ENCODE measurements around the gene CPPED1.

The CPPED1 gene

DNA sequence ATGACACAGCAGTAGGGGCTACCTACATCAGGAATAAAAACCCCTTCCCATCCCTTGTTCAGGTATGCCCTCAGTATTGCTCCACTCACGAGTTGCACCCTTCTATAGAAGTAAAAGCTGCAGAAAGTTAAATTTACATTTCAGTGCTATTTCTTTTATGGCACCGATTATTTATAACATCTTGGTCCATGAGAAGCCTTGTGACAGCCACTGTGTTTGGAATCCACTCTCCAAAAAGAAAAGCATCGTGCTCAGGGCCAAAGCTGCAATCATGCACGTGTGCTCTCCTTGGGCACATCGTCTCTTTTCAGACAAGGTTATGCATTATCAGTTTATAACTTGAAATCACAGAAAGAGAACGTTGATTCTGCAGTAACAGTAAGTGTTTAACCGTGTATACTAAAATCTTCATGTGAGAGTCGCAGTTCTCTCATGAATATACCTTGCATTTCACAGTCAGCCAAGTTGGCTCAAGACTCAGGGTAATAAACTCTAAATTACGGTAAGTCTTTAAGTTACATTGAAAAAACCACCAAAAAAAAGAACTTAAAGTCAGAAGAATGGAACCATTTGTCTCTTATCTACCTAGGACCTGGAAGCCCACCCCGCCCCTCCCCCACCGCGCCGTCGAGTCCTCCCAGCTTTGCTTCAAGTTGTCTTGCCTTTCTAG is 189.6 kb downstream of the CPPED1 start:
- DNase-seq (ENCODE audit: extremely low read depth, low read depth): no peak
- H3K4me3 ChIP-seq (replicated peaks; ENCODE audit: low read depth, low read length): no peak overlapping the region
- TF ChIP-seq, protein P1, sequence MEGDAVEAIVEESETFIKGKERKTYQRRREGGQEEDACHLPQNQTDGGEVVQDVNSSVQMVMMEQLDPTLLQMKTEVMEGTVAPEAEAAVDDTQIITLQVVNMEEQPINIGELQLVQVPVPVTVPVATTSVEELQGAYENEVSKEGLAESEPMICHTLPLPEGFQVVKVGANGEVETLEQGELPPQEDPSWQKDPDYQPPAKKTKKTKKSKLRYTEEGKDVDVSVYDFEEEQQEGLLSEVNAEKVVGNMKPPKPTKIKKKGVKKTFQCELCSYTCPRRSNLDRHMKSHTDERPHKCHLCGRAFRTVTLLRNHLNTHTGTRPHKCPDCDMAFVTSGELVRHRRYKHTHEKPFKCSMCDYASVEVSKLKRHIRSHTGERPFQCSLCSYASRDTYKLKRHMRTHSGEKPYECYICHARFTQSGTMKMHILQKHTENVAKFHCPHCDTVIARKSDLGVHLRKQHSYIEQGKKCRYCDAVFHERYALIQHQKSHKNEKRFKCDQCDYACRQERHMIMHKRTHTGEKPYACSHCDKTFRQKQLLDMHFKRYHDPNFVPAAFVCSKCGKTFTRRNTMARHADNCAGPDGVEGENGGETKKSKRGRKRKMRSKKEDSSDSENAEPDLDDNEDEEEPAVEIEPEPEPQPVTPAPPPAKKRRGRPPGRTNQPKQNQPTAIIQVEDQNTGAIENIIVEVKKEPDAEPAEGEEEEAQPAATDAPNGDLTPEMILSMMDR (IDR thresholded peaks at IDR 0.05; ENCODE audit: low read depth, low read length, missing control alignments): no peak

DNA sequence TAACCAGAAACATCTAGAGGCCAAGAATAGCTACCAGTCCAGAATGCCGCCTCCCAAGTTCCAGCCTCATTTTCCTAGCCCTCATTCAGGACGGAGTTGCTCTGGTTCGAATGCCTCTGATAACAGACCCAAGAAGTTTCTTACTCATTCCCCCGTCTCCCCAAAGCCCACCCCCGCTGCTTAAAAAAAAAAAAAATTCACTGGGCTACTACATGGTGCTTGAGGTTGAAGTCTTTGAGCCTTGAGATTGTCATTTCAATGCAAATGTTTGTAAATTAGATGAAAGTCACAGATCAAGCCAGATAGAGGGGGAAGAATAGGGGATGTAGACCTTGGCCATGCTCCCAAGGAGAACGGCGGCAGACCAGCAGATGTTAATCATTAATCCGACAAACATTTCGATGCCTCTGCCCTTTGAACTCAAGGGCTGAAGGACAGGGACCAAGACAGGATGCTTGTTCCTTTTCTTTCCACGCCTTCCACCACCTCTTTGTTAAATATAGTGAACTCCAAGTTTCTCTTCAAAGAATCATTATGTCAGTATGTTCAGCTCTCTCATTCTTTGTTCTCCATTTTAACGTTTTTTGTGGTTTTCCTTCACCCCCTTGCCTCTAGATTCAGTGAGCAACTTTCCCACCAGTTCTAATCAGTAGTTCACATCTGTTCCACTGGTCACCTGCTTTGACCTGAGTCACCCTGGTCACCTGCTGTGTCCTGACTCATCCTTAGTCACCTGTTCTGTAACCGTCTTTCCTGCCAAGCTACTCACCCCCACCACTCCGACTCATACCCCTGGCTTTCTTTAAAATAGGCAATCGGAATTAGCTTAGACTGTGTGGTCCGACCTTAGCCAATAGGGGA is 190.3 kb downstream of the CPPED1 start:
- H3K4me3 ChIP-seq (replicated peaks; ENCODE audit: low read depth, low read length): no peak overlapping the region
- TF ChIP-seq, protein P1 (IDR thresholded peaks at IDR 0.05; ENCODE audit: low read depth, low read length, missing control alignments): no peak
- DNase-seq (ENCODE audit: extremely low read depth, low read depth): no peak

DNA sequence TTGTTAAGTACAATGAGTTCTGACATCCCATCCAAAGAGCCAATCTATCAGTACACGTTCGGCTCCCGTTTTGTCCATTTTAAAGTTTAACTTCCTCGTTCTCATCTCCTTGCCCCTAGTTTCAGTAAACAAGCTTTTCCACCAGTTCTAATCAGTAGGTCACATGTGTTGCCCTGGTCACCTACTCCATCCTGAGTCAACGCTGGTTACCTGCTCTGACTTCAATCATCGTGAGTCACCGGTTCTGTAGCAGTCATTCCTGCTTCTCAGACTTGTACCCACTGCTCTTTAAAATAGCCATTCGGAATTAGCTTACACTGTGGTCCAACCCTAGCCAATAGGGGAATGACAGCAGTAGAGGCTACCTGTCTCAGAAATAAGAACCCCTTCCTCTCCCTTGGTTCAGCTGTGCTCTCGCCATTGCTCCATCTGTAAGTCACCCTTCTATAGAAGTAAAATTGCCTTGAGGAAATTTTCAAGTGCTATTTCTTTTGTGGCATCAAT is 191.0 kb downstream of the CPPED1 start:
- TF ChIP-seq, protein P1 (IDR thresholded peaks at IDR 0.05; ENCODE audit: low read depth, low read length, missing control alignments): no peak
- no peak overlapping the region for H3K4me3 ChIP-seq (replicated peaks; ENCODE audit: low read depth, low read length)
- no peak for DNase-seq (ENCODE audit: extremely low read depth, low read depth)

DNA sequence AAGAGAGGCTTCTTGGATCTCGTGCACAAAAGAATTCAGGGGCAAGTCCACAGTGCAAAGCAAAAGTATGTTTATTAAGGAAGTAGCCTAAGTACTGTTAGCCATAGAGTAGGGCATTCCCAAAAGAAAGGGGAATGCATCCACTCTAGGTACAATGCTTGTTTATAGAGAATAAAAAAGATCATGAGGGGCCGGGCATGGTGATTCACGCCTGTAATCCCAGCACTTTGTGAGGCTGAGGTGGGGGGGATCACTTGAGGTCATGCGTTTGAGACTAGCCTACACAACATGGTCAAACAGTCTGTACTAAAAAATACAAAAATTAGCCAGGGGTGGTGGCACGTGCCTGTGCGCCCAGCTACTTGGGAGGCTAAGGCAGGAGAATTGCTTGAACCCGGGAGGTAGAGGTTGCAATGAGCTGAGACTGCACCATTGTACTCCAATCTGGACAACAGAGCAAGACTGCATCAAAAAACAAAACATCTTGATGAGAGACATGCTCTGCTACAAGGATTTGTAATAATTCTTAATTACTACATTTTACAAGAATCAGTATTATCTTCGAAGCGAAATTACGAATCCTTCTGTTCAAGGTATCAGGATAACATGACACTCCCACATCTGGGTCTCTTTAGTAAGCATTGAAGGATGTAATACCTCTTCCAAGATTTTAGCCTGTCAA is 191.6 kb downstream of the CPPED1 start:
- no peak overlapping the region for H3K4me3 ChIP-seq (replicated peaks; ENCODE audit: low read depth, low read length)
- no peak for DNase-seq (ENCODE audit: extremely low read depth, low read depth)
- TF ChIP-seq, protein P1 (IDR thresholded peaks at IDR 0.05; ENCODE audit: low read depth, low read length, missing control alignments): no peak

DNA sequence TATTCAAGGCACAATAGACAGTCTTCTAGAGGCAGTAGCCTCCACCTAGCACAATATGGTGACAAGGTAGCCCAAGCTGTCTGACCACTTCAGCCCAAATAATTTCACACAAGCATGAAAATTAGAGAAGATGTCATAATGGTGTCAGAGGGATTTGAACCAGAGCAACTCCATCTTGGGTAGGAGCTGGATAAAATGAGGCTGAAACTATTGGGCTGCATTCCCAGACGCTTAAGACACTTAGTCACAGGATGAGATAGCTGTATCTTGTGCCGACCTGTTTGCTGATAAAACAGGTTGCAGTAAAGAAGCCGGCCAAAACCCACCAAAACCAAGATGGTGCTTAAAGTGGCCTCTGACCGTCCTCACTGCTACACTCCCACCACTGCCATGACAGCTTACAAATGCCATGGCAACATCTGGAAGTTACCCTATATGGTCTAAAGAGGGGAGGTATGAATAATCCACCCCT is 192.6 kb downstream of the CPPED1 start:
- no peak overlapping the region for H3K4me3 ChIP-seq (replicated peaks; ENCODE audit: low read depth, low read length)
- no peak for DNase-seq (ENCODE audit: extremely low read depth, low read depth)
- TF ChIP-seq, protein P1 (IDR thresholded peaks at IDR 0.05; ENCODE audit: low read depth, low read length, missing control alignments): no peak

DNA sequence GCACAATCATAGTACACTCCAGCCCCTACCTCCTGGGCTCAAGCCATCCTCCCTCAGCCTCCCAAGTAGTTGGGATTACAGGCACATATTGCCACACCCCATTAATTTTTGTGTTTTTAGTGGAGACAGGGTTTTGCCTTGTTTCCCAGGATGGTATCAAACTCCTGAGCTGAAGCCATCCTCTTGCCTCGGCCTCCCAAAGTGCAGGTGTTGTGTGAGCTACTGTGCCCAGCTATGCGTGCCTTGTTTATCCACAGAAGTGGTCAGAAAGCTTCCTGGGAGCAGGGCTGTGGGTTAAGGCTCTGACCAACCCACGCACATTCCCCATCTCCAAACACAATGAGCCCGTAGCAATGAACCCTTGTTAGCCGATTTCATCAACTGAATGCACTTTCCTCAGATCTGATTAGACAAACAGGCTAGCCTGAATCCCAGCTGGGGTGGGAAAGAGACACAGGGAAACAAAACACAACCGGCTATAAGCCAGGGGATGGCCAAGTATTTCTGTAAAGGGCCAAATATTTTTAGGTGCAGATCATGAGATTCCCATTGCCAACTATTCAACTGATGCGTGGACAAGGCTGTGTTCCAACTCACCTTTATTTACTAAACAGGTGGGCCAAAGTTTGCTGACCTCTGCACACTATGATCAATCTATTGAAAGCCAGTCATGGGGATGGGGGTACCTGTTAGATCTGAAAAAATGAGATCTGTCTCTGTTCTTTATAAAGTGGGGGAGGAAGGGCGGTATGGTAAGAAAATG is 193.6 kb downstream of the CPPED1 start:
- no peak overlapping the region for H3K4me3 ChIP-seq (replicated peaks; ENCODE audit: low read depth, low read length)
- TF ChIP-seq, protein P1 (IDR thresholded peaks at IDR 0.05; ENCODE audit: low read depth, low read length, missing control alignments): no peak
- no peak for DNase-seq (ENCODE audit: extremely low read depth, low read depth)
